H9 (cell line): ENCODE results near the gene AADACL3. TPM values are rescaled to one million over a fixed set of nuclear protein-coding genes. Genes with fewer than 3 reads are reported as not detected.

Experiments
- DNase-seq: peaks from one replicate; pipeline ENCODE4 v3.0.0-alpha.2; 2017
- H2AFZ ChIP-seq: one replicate; pipeline ENCODE4 v1.6.1; 2013; ENCODE audit warnings: mild to moderate bottlenecking, low read length, control low read depth, moderate library complexity
- H2AK5ac ChIP-seq: 2 replicates; pipeline ENCODE4 v1.6.1; 2013; ENCODE audit warnings: low read length, control low read depth, mixed read lengths; ENCODE audit not compliant: insufficient read length
- H2BK120ac ChIP-seq: one replicate; pipeline ENCODE4 v1.6.1; 2013; ENCODE audit warnings: low read depth, mild to moderate bottlenecking, low read length, control low read depth, inconsistent platforms; ENCODE audit not compliant: poor library complexity, severe bottlenecking
- H2BK12ac ChIP-seq: 2 replicates; pipeline ENCODE4 v1.6.1; 2013; ENCODE audit warnings: low read length, control low read depth, mixed read lengths, low read depth; ENCODE audit not compliant: insufficient read length
- H2BK15ac ChIP-seq: 2 replicates; pipeline ENCODE4 v1.6.1; 2013; ENCODE audit warnings: low read depth, low read length, control low read depth
- H2BK20ac ChIP-seq: one replicate; pipeline ENCODE4 v1.6.1; 2013; ENCODE audit warnings: low read depth, mild to moderate bottlenecking, low read length, control low read depth, inconsistent platforms; ENCODE audit not compliant: poor library complexity, severe bottlenecking
- H2BK5ac ChIP-seq: 2 replicates; pipeline ENCODE4 v1.6.1; 2013; ENCODE audit warnings: low read length, control low read depth, mixed read lengths; ENCODE audit not compliant: insufficient read length
- H3K14ac ChIP-seq: 2 replicates; pipeline ENCODE4 v1.6.1; 2013; ENCODE audit warnings: low read length, control low read depth; ENCODE audit not compliant: insufficient read depth
- H3K18ac ChIP-seq: 2 replicates; pipeline ENCODE4 v1.6.1; 2013; ENCODE audit warnings: low read depth, mild to moderate bottlenecking, mixed read lengths, low read length, control low read depth; ENCODE audit not compliant: insufficient read length
- H3K23ac ChIP-seq: 2 replicates; pipeline ENCODE4 v1.6.1; 2013; ENCODE audit warnings: low read length, control low read depth, mixed read lengths, low read depth; ENCODE audit not compliant: insufficient read length
- H3K23me2 ChIP-seq: 2 replicates; pipeline ENCODE4 v1.6.1; 2013; ENCODE audit warnings: low read depth, mild to moderate bottlenecking, mixed read lengths, low read length, control low read depth; ENCODE audit not compliant: insufficient read length, poor library complexity, severe bottlenecking
- H3K27ac ChIP-seq: 2 replicates; pipeline ENCODE4 v1.5.1; 2013; ENCODE audit warnings: low read length, control low read depth, mixed read lengths, low read depth; ENCODE audit not compliant: insufficient read length
- H3K27me3 ChIP-seq: 2 replicates; pipeline ENCODE4 v1.6.1; 2013; ENCODE audit warnings: low read length, control low read depth, inconsistent platforms; ENCODE audit not compliant: insufficient read depth
- H3K4ac ChIP-seq: 2 replicates; pipeline ENCODE4 v1.6.1; 2013; ENCODE audit warnings: low read depth, mild to moderate bottlenecking, control low read depth, inconsistent platforms, low read length, moderate library complexity
- H3K4me1 ChIP-seq: 2 replicates; pipeline ENCODE4 v1.6.1; 2013; ENCODE audit warnings: low read length, control low read depth, inconsistent platforms; ENCODE audit not compliant: insufficient read depth
- H3K4me2 ChIP-seq: 2 replicates; pipeline ENCODE4 v1.6.1; 2013; ENCODE audit warnings: low read length, control low read depth, mixed read lengths; ENCODE audit not compliant: insufficient read length, insufficient read depth
- H3K56ac ChIP-seq: 2 replicates; pipeline ENCODE4 v1.6.1; 2013; ENCODE audit warnings: low read depth, mild to moderate bottlenecking, mixed read lengths, low read length, control low read depth; ENCODE audit not compliant: insufficient read length
- H3K79me1 ChIP-seq: 2 replicates; pipeline ENCODE4 v1.6.1; 2013; ENCODE audit warnings: low read depth, mild to moderate bottlenecking, moderate library complexity, low read length, control low read depth, inconsistent platforms; ENCODE audit not compliant: insufficient read depth, poor library complexity, severe bottlenecking
- H3K79me2 ChIP-seq: 2 replicates; pipeline ENCODE4 v1.6.1; 2013; ENCODE audit warnings: low read length, control low read depth, inconsistent platforms; ENCODE audit not compliant: insufficient read depth
- H3K9ac ChIP-seq: 2 replicates; pipeline ENCODE4 v1.6.1; 2013; ENCODE audit warnings: low read length, control low read depth, mixed read lengths; ENCODE audit not compliant: insufficient read length; ENCODE audit errors: extremely low read depth
- H3K9me3 ChIP-seq: one replicate; pipeline ENCODE4 v1.6.1; 2013; ENCODE audit warnings: low read depth, low read length, inconsistent platforms; ENCODE audit not compliant: control insufficient read depth
- H3T11ph ChIP-seq: one replicate; pipeline ENCODE4 v1.6.1; 2013; ENCODE audit warnings: mild to moderate bottlenecking, low read length, control low read depth, inconsistent platforms
- H4K20me1 ChIP-seq: one replicate; pipeline ENCODE4 v1.6.1; 2013; ENCODE audit not compliant: control insufficient read depth, insufficient read length, insufficient read depth
- H4K5ac ChIP-seq: 2 replicates; pipeline ENCODE4 v1.6.1; 2013; ENCODE audit warnings: low read depth, mild to moderate bottlenecking, mixed read lengths, low read length, control low read depth; ENCODE audit not compliant: insufficient read length
- H4K8ac ChIP-seq: replicated peaks from 2 replicates; pipeline ENCODE4 v1.6.1; 2013; ENCODE audit warnings: low read length, control low read depth, mixed read lengths, low read depth; ENCODE audit not compliant: insufficient read length
- H4K91ac ChIP-seq: 2 replicates; pipeline ENCODE4 v1.6.1; 2013; ENCODE audit warnings: low read depth, mild to moderate bottlenecking, moderate library complexity, mixed read lengths, low read length, control low read depth; ENCODE audit not compliant: insufficient read length
- H3K27ac Mint-ChIP-seq, 3 experiments: 2 replicates in 2 of 3; 3 replicates in 1 of 3; pipeline ENCODE4 v1.8.0; 2020 to 2021; ENCODE audit warnings: mixed read lengths in 3 of 3, mild to moderate bottlenecking in 1 of 3, moderate library complexity in 1 of 3
- H3K27me3 Mint-ChIP-seq: 2 replicates; pipeline ENCODE4 v1.8.0; 2021; ENCODE audit warnings: low read depth, mild to moderate bottlenecking, moderate library complexity, mixed read lengths
- H3K36me3 Mint-ChIP-seq, 3 experiments: 2 replicates in 2 of 3; 3 replicates in 1 of 3; pipeline ENCODE4 v1.8.0; 2020 to 2021; ENCODE audit warnings: low read depth in 3 of 3, mixed read lengths in 3 of 3; ENCODE audit not compliant: insufficient read depth in 1 of 3
- H3K4me1 Mint-ChIP-seq, 2 experiments: 2 replicates each; pipeline ENCODE4 v1.8.0; 2020; ENCODE audit warnings: mixed read lengths in 2 of 2
- H3K4me3 Mint-ChIP-seq, 2 experiments: 2 replicates in 1 of 2; 3 replicates in 1 of 2; pipeline ENCODE4 v1.8.0; 2020 to 2021; ENCODE audit warnings: mild to moderate bottlenecking in 2 of 2, mixed read lengths in 2 of 2, moderate library complexity in 1 of 2
- H3K9me3 Mint-ChIP-seq, 2 experiments: 2 replicates in 1 of 2; 3 replicates in 1 of 2; pipeline ENCODE4 v1.8.0; 2020; ENCODE audit warnings: mild to moderate bottlenecking in 2 of 2, mixed read lengths in 2 of 2, moderate library complexity in 1 of 2
- CTCF ChIP-seq: fragments of 200-600 bp; sonication (generic); conservative IDR thresholded peaks from 3 replicates; pipeline ENCODE4 v1.8.0; 2021; ENCODE audit warnings: antibody characterized with exemption, mild to moderate bottlenecking
- WGBS: extraction: QIAGEN DNeasy Blood & Tissue Kit; methylation state at CpG from one replicate; pipeline ENCODE4 v1.1.7; 2013; ENCODE audit warnings: missing lambda C conversion rate, low lambda C conversion rate, mixed read lengths; ENCODE audit not compliant: insufficient read length; ENCODE audit errors: extremely low coverage; 5-methylcytosine and 5-hydroxymethylcytosine counted together
- total RNA-seq: library from RNA; stranded (reverse); gene quantifications from 2 replicates; pipeline ENCODE4 v1.2.1, GENCODE V29; 2021

The AADACL3 gene
- total RNA-seq, 1 experiment from 2014 or later = 0.22 TPM

GRCh38 chr1:12764016-12764415 lies 48.1 kb downstream of the AADACL3 start:
- Histone ChIP-seq H3K56ac (no peak overlapping the region), H3K23me2 (no peaks in the 10 kb centered on the region), H3K4ac (no peak overlapping the region), H3K27ac (no peak overlapping the region), H3K9me3 (no peaks in the 10 kb centered on the region), H4K5ac (no peak overlapping the region), H3K4me1 (no peaks in the 10 kb centered on the region), H2BK12ac (no peak overlapping the region), H2BK20ac (no peak overlapping the region), H2AK5ac (no peak overlapping the region), H3K27me3 (no peaks in the 10 kb centered on the region), H2BK120ac (no peak overlapping the region), H3K79me2 (no peaks in the 10 kb centered on the region), H4K91ac (no peak overlapping the region), H3K14ac (no peak overlapping the region), H2BK5ac (no peak overlapping the region), H3K9ac (no peak overlapping the region), H3K18ac (no peak overlapping the region), H3K4me2 (no peak overlapping the region), H4K20me1 (no peaks in the 10 kb centered on the region), H3T11ph (no peak overlapping the region), H2BK15ac (no peak overlapping the region), H4K8ac (no peak overlapping the region), H2AFZ (no peak overlapping the region), H3K79me1 (no peaks in the 10 kb centered on the region), H3K23ac (no peak overlapping the region)
- Mint-ChIP-seq H3K9me3 (no peaks in the 10 kb centered on the region; a peak in 1 of 5 replicates), H3K4me3 (no peak overlapping the region), H3K4me1 (peaks cover 0 to 3% of the 10 kb centered on the region in 2 experiments; a peak in 1 of 4 replicates), H3K36me3 (no peaks in the 10 kb centered on the region), H3K27me3 (peaks cover 8% of the 10 kb centered on the region), H3K27ac (no peak overlapping the region)
- no peak for DNase-seq
- TF ChIP-seq CTCF = no peak
- no CpG with 5 or more reads among the region's 5 CpGs for WGBS
